Vagina (tissue), 2 donors: ENCODE data around the gene RGS2. TPM values are rescaled to one million over a fixed set of nuclear protein-coding genes. Genes with fewer than 3 reads are reported as not detected.

Experiments used
- DNase-seq, 2 donors: peaks; one replicate each; pipeline ENCODE4 v3.0.0-alpha.2; 2017; ENCODE audit errors: extremely low spot score in 2 of 2
- H3K27ac ChIP-seq: fragments of 200-600 bp; sonication (generic); one replicate; pipeline ENCODE4 v1.5.1; 2019
- H3K27me3 ChIP-seq: fragments of 200-600 bp; sonication (generic); one replicate; pipeline ENCODE4 v1.5.1; 2019
- H3K36me3 ChIP-seq, 2 donors: fragments of 200-600 bp; sonication (generic); one replicate each; pipeline ENCODE4 v1.5.1; 2017 to 2019
- H3K4me1 ChIP-seq: fragments of 200-600 bp; sonication (generic); one replicate; pipeline ENCODE4 v1.5.1; 2019
- H3K4me3 ChIP-seq, 2 donors: fragments of 200-600 bp; sonication (generic); 1 replicate in 1 of 2; 2 replicates in 1 of 2; pipeline ENCODE4 v1.5.1; 2016 to 2019
- H3K9me3 ChIP-seq: fragments of 200-600 bp; sonication (generic); one replicate; pipeline ENCODE4 v1.5.1; 2019
- CTCF ChIP-seq, 3 experiments: fragments of 450-650 bp in 2 of 3; fragments of 200-600 bp in 1 of 3; sonication (generic) in 1 of 3; IDR thresholded peaks; one replicate each; pipeline ENCODE4 v1.5.1; 2017 to 2019; ENCODE audit warnings: antibody characterized with exemption in 3 of 3, mild to moderate bottlenecking in 2 of 3, moderate library complexity in 2 of 3
- POLR2A ChIP-seq, 2 donors: fragments of 450-650 bp; IDR thresholded peaks; one replicate each; pipeline ENCODE4 v1.6.1; 2017; ENCODE audit warnings: antibody characterized with exemption in 2 of 2, mild to moderate bottlenecking in 2 of 2, moderate library complexity in 2 of 2
- POLR2AphosphoS5 ChIP-seq, 2 donors: sonication (generic); formaldehyde crosslinking; IDR thresholded peaks; one replicate each; pipeline ENCODE4 v1.9.0; 2017; ENCODE audit warnings: antibody characterized with exemption in 2 of 2, mild to moderate bottlenecking in 2 of 2, low read depth in 1 of 2; ENCODE audit not compliant: insufficient read depth in 1 of 2
- intact Hi-C: fragments of 100-400 bp; cut with DNase I; formaldehyde crosslinking; loops from one replicate; pipeline ENCODE4 v1.15.1; 2023
- total RNA-seq: library from RNA; depleted of rRNA; stranded (reverse); fragments of >200 nt; gene quantifications from one replicate; pipeline ENCODE4 v1.2.3, GENCODE V29; 2016

Gene RGS2
- total RNA-seq, 1 donor from 2014 or later, result 100 TPM

- no peak for DNase-seq
- Histone ChIP-seq H3K27me3 (no peaks in the 10 kb centered on the region), H3K4me3 (peak overlapping the region; percentile 65 to 72), H3K9me3 (no peaks in the 10 kb centered on the region), H3K4me1 (peaks cover 5% of the 10 kb centered on the region), H3K27ac (peak overlapping the region; percentile 87), H3K36me3 (no peaks in the 10 kb centered on the region)
- no peak for TF ChIP-seq CTCF (IDR thresholded peaks at IDR 0.05)
- peak in 1 of 2 donors; percentile 28 for TF ChIP-seq POLR2AphosphoS5 (IDR thresholded peaks at IDR 0.05; ENCODE audit: insufficient read depth in 1 of 2, low read depth in 1 of 2)
- intact Hi-C loops, result loop anchor here (5.0 kb wide), 1 partner anchor 330 kb away; no protein-coding TSS in a partner anchor
These were observed 1.4 kb upstream of the RGS2 start for GRCh38 chr1:192807211-192808162.

GRCh38 chr1:192808163-192808517 lies 699 bp upstream of the RGS2 start:
- Histone ChIP-seq H3K36me3 (no peaks in the 10 kb centered on the region), H3K4me3 (peak overlapping the region; percentile 65 to 72), H3K9me3 (no peaks in the 10 kb centered on the region), H3K4me1 (peaks cover 5% of the 10 kb centered on the region), H3K27ac (peak overlapping the region; percentile 87), H3K27me3 (no peaks in the 10 kb centered on the region)
- TF ChIP-seq CTCF (IDR thresholded peaks at IDR 0.05), result no peak
- no peak for TF ChIP-seq POLR2AphosphoS5 (IDR thresholded peaks at IDR 0.05; ENCODE audit: insufficient read depth in 1 of 2, low read depth in 1 of 2)
- no peak for TF ChIP-seq POLR2A (IDR thresholded peaks at IDR 0.05)
- intact Hi-C loops, result loop anchor here (5.0 kb wide), 1 partner anchor 331 kb away; no protein-coding TSS in a partner anchor
- no peak for DNase-seq

GRCh38 chr1:192809307-192810252 lies 741 bp downstream of the RGS2 start:
- no peak for DNase-seq
- H3K4me1 ChIP-seq, result peaks cover 5% of the 10 kb centered on the region
- H3K9me3 ChIP-seq, result no peaks in the 10 kb centered on the region
- H3K36me3 ChIP-seq, result no peaks in the 10 kb centered on the region
- intact Hi-C loops, result loop anchor here (5.0 kb wide), 1 partner anchor 332 kb away; no protein-coding TSS in a partner anchor
- no peaks in the 10 kb centered on the region for H3K27me3 ChIP-seq
- H3K27ac ChIP-seq, result peak overlapping the region; percentile 87
- TF ChIP-seq POLR2AphosphoS5 (IDR thresholded peaks at IDR 0.05; ENCODE audit: insufficient read depth in 1 of 2, low read depth in 1 of 2) (no peak), POLR2A (IDR thresholded peaks at IDR 0.05) (no peak), CTCF (IDR thresholded peaks at IDR 0.05) (no peak)
- H3K4me3 ChIP-seq, result peak overlapping the region; percentile 65 to 72

GRCh38 chr1:192810253-192810880 lies 1.5 kb downstream of the RGS2 start:
- Histone ChIP-seq H3K27ac (peak overlapping the region; percentile 87), H3K4me1 (peaks cover 5% of the 10 kb centered on the region)
- intact Hi-C loops, result no loop called here

More at GRCh38 chr1:192810253-192810880, 1.5 kb downstream of the RGS2 start:
- no peaks in the 10 kb centered on the region for H3K27me3 ChIP-seq
- H3K36me3 ChIP-seq, result no peaks in the 10 kb centered on the region
- H3K9me3 ChIP-seq, result no peaks in the 10 kb centered on the region
- peak overlapping the region; percentile 65 to 72 for H3K4me3 ChIP-seq
- TF ChIP-seq CTCF (IDR thresholded peaks at IDR 0.05), result no peak
- TF ChIP-seq POLR2AphosphoS5 (IDR thresholded peaks at IDR 0.05; ENCODE audit: insufficient read depth in 1 of 2, low read depth in 1 of 2), result no peak
- no peak for DNase-seq
